GM21737 (cell line): Measurements from ENCODE around the gene GSKIP.

Experiments used
- ATAC-seq: cut with Tn5 transposase; IDR thresholded peaks from one replicate; pipeline ENCODE4 v1.9.1; 2021; ENCODE audit warnings: mild to moderate bottlenecking, moderate library complexity; ENCODE audit not compliant: unreplicated experiment

Gene GSKIP

GRCh38 chr14:96376093-96376492 is 12.8 kb downstream of the GSKIP start:
- no peak for ATAC-seq

GRCh38 chr14:96380735-96381134 is 17.4 kb downstream of the GSKIP start:
- ATAC-seq = no peak

GRCh38 chr14:96383445-96383844 is 20.1 kb downstream of the GSKIP start:
- ATAC-seq = no peak

- no peak for ATAC-seq
Measured at GRCh38 chr14:96384053-96384452, 20.7 kb downstream of the GSKIP start.

- ATAC-seq = no peak
Measured at GRCh38 chr14:96384740-96385139, 21.4 kb downstream of the GSKIP start.

- no peak for ATAC-seq
Measured at GRCh38 chr14:96385385-96385784, 22.1 kb downstream of the GSKIP start.

GRCh38 chr14:96390965-96391292 is 27.6 kb downstream of the GSKIP start:
- no peak for ATAC-seq

GRCh38 chr14:96391293-96392118 is 28.2 kb downstream of the GSKIP start:
- ATAC-seq = peak; percentile 90

- no peak for ATAC-seq
Measured at GRCh38 chr14:96393071-96393691, 29.9 kb downstream of the GSKIP start.

- ATAC-seq = no peak
Measured at GRCh38 chr14:96394047-96394815, 30.9 kb downstream of the GSKIP start.

GRCh38 chr14:96398432-96398831 is 35.1 kb downstream of the GSKIP start:
- no peak for ATAC-seq

GRCh38 chr14:96398921-96399320 is 35.6 kb downstream of the GSKIP start:
- ATAC-seq = no peak

- ATAC-seq = no peak
Measured at GRCh38 chr14:96399405-96399804, 36.1 kb downstream of the GSKIP start.

GRCh38 chr14:96400495-96400894 is 37.2 kb downstream of the GSKIP start:
- no peak for ATAC-seq

GRCh38 chr14:96403409-96403808 is 40.1 kb downstream of the GSKIP start:
- no peak for ATAC-seq

GRCh38 chr14:96405677-96406076 is 42.4 kb downstream of the GSKIP start:
- ATAC-seq = no peak

- ATAC-seq = no peak
Measured at GRCh38 chr14:96407935-96408570, 44.7 kb downstream of the GSKIP start.

- no peak for ATAC-seq
Measured at GRCh38 chr14:96408608-96409007, 45.3 kb downstream of the GSKIP start.

- ATAC-seq = no peak
Measured at GRCh38 chr14:96409701-96410100, 46.4 kb downstream of the GSKIP start.

GRCh38 chr14:96410119-96410518 is 46.8 kb downstream of the GSKIP start:
- no peak for ATAC-seq

- no peak for ATAC-seq
Measured at GRCh38 chr14:96413526-96413925, 50.2 kb downstream of the GSKIP start.
